HG02798 (cell line): ENCODE results near the gene FADS2.
A peak's percentile ranks its signal among the peaks of the same experiment; 100 is the strongest.
"Not testable (repeated sequence)": the region's sequence is repeated elsewhere in the genome, so short reads cannot be mapped to it uniquely, and the experiment has no call there.

Experiments used
- ATAC-seq: cut with Tn5 transposase; IDR thresholded peaks from one replicate; pipeline ENCODE4 v1.9.1; 2021; ENCODE audit warnings: mild to moderate bottlenecking; ENCODE audit not compliant: unreplicated experiment, poor library complexity

Gene FADS2

DNA sequence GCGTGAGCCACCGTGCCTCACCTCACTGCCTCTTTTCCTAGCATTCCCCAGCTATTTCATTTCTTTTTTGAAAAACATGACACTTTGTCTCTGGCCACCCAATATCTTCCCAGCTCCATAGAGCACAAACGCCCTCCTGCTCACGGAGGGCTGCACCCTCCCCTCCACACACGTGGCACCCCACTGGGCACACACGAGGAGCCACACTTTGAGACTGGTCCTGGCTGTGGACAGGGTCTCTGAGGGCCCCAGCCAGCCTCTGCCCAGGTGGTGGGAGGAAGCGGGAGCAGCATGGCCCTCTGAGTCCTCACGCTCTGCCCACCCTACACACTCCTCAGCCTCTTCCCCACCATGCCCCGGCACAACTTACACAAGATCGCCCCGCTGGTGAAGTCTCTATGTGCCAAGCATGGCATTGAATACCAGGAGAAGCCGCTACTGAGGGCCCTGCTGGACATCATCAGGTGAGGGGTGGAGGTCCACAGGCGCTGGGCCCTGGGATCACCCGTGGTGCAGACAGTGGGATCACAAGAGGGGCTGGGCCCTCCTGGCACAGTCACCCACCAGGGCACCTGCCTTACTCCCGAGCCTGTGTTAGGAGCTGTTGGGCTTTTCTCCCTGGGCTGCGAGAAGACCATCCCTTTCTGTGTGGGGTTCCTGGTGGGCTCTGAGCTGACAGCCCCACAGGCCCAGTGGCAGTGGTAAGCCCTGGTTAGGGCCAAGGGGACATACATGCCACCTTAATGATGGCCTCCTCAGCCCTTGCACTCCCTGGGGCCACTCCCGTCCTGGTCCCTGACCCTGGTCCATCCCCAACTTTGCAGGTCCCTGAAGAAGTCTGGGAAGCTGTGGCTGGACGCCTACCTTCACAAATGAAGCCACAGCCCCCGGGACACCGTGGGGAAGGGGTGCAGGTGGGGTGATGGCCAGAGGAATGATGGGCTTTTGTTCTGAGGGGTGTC is 37.0 kb downstream of the FADS2 start:
- no peak for ATAC-seq

- ATAC-seq, result no peak
Observed at GRCh38 chr11:61866231-61866957, 38.3 kb downstream of the FADS2 start.

DNA sequence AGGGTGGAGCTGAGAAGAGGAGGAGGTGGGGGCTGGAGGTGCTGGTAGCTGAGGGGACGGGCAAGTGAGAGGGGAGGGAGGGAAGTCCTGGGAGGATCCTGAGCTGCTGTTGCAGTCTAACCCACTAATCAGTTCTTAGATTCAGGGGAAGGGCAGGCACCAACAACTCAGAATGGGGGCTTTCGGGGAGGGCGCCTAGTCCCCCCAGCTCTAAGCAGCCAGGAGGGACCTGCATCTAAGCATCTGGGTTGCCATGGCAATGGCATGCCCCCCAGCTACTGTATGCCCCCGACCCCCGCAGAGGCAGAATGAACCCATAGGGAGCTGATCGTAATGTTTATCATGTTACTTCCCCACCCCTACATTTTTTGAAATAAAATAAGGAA is 38.9 kb downstream of the FADS2 start:
- no peak for ATAC-seq

DNA sequence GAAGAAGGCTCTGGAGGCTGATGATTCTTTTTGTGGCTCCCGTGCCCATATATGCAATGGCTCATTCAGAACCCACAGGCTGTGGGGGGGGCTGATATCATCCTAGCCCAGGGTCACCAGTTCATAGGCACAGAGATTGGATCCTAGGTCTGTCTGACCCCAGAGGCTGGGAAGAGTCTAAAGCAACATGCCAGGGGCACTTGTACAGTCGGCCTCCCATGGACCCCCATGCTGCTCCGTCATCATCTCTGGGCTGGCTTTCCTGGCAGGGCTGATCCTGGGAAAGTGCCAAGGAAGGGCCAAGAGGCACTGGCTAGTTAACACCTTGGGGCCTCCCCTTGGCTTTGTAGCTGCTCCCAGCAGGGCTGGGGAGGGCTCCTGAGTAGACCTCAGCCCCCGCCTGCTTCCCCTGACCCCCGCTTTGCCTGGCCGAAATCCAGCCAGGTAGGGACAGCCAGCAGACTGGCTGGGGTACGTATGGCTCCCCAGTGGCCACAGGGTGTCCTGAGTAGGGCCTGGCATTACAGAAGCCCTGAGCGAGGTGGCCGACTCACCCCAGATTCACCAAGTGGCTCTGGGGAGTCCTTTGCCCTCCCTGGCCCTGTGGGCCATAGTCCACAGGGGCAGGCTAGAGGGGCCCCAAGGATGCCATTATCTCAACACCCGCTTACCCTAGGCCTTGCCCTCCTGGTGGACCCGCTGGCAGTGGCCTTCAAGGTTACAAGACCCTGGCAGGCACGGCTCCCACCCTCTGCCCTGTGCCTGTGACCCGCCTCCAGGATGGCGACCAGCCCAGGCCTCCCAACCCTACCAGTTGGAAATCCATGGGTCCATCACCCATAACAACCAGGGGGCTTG is 40.7 kb downstream of the FADS2 start:
- ATAC-seq, result no peak

GRCh38 chr11:61869429-61869707 is 41.3 kb downstream of the FADS2 start:
- ATAC-seq, result no peak

DNA sequence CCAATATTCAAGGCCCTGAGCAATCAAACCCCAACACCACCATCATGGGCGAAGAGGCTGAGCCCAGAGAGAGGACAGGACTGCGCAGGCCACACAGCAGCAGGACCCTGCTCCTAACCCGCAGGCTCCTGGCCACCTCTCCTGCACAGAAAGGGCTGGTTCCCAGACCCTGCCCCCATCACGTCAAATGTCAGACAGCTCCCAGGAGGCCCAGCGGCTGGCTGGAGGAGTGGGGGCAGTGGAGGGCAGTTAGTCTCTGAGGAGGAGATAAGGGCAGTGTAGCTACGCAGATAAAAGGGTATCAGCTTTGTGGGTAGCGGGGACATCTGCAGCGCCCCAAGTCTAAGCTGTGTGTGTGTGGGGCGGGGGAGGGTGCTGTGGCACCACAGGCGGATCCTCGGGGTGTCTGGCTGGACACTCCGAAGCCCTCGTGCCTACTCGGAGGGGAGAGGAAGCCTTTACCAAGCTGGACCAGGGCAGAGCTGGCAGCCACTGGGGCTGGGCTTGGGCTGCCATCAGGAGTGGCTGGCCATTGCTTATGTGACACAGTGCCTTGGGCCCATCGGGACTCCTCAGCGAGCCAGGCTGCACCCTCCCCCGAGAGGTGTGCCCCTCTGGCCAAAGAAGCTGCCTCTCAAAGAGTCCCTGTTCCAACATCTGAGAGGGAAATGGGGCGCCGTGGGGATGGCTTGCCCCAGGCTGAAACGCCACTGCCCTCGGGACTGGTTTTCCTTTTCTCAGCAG is 41.8 kb downstream of the FADS2 start:
- ATAC-seq, result no peak

GRCh38 chr11:61870541-61871031 is 42.5 kb downstream of the FADS2 start:
- ATAC-seq, result no peak

DNA sequence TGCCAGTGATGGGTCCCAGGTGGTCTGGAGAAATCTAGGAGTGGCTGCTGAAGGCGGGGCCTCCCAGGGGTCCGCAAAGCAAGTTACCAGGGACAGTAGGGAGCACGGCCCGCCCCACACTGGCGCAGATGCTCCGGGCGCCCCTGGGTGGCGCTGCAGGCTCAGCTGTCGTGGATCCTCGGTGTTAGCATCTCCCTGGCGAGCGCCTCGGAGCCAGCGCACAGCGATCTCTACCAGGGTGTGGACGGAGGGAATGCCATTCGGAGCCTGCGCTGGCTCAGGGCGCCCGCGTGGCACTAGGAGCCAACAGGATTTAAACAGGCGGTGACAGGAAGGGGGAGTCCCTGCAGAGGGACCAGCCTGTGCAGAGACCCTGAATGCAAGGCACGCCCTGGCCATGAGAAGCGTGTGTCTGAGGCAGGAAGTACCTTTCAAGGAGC is 43.1 kb downstream of the FADS2 start:
- ATAC-seq, result peak; percentile 70

- ATAC-seq, result no peak
Observed at GRCh38 chr11:61872935-61873565, 45.0 kb downstream of the FADS2 start.

GRCh38 chr11:61873588-61874376 is 45.7 kb downstream of the FADS2 start:
- no peak for ATAC-seq

GRCh38 chr11:61874377-61874809 is 46.3 kb downstream of the FADS2 start:
- no peak for ATAC-seq

GRCh38 chr11:61874853-61875252 is 46.8 kb downstream of the FADS2 start:
- ATAC-seq, result no peak

- no peak for ATAC-seq
Observed at GRCh38 chr11:61875698-61876097, 47.6 kb downstream of the FADS2 start.

DNA sequence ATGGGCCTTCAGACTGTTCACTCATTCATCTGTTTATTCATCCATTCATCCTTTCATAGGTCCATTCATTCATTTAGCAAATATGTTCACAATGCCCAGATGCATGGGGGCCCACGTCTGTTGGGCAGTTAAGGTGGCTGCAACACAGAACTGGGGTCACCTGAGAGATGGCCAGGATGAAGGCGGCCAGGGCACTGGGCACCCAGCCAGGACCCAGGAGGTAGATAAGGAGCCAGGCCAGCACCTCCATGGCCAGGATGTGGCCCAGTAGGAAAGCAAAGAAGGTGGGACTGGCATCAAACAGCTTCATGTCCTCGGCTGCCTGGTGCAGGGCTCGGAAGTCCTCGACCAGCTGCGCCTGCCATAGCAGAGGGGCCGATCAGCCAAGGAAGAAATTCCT is 51.1 kb downstream of the FADS2 start:
- ATAC-seq, result no peak

- no peak for ATAC-seq
Observed at GRCh38 chr11:61880031-61880430, 51.9 kb downstream of the FADS2 start.

DNA sequence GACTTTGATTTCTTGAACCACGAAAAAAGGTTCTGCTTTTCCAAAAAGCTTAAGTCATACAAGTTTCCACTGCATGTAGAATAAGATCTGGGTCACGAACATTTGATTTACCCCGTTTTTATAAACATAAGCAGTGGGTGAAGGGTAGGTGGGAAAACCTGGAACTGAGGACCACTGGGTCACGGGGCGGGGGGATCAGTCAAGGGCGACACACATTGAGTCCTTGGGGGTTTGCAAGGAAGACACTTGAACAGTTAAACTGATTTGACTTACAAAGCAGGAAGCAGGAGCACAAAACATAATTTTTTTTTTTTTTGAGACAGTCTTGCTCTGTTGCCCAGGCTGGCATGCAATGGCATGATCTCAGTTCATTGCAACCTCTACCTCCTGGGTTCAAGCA is 52.4 kb downstream of the FADS2 start:
- no peak for ATAC-seq

- ATAC-seq, result no peak
Observed at GRCh38 chr11:61881397-61881796, 53.3 kb downstream of the FADS2 start.

- ATAC-seq, result not testable (repeated sequence)
Observed at GRCh38 chr11:61882267-61882666, 54.2 kb downstream of the FADS2 start.

GRCh38 chr11:61882879-61883278 is 54.8 kb downstream of the FADS2 start:
- ATAC-seq, result no peak
